Activated T-helper 1 cell treated with anti-CD3 and anti-CD28 coated beads, Interleukin-2, amount 50 U/mL, for 16 hours (primary cell): ENCODE data around the gene GINS3.
"Not testable (repeated sequence)": the region's sequence is repeated elsewhere in the genome, so short reads cannot be mapped to it uniquely, and the experiment has no call there.

ENCODE experiments used
- DNase-seq, 2 donors: peaks; one replicate each; pipeline ENCODE4 v3.0.0-alpha.2; 2020; ENCODE audit warnings: low read depth in 1 of 2, low spot score in 1 of 2

GINS3 gene

GRCh38 chr16:58389724-58390123, 2.5 kb upstream of the GINS3 start:
- DNase-seq: no peak

DNA sequence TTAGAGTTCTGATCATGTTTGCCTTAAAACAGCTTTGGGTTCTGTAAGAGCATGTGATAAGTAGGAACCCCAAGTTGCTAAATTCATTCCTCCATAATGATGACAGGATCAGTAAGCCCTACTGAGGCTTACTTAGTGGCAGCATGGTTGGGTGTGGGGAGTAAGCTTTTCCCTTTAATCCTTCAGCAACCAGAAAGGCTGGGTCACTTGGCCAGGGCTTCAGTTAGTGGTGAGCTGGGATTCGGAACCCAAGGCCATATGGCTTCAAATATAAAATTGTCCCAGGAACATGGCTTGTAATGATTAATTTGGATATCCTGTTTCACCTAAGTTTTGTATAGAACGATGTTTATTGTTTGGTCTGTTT, 850 bp downstream of the GINS3 start:
- no peak for DNase-seq

DNA sequence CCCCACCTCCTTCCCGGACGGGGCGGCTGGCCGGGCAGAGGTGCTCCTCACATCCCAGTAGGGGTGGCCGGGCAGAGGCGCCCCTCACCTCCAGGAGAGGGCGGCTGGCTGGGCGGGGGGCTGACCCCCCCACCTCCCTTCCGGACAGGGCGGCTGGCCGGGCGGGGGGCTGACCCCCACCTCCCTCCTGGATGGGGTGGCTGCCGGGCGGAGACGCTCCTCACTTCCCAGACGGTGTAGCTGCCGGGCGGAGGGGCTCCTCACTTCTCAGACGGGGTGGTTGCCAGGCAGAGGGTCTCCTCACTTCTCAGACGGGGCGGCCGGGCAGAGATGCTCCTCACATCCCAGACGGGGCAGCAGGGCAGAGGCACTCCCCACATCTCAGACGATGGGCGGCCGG, 4.6 kb downstream of the GINS3 start:
- DNase-seq: not testable (repeated sequence)

GRCh38 chr16:58399718-58400633, 7.7 kb downstream of the GINS3 start:
- DNase-seq: no peak

DNA sequence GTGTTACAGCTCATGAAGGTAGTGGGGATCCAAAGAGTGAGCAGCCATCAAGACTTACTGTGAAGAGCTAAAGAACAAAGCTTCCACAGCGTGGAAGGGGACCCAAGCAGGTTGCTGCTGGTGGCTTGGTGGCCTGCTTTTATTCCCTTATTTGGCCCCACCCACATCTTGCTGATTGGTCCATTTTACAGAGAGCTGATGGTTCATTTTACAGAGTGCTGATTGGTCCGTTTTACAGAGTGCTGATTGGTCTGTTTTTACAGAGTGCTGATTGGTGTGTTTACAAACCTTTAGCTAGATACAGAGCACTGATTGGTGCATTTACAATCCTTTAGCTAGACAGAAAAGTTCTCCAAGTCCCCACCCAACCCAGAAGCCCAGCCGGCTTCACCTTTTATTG, 9.0 kb downstream of the GINS3 start:
- not testable (repeated sequence) for DNase-seq

DNA sequence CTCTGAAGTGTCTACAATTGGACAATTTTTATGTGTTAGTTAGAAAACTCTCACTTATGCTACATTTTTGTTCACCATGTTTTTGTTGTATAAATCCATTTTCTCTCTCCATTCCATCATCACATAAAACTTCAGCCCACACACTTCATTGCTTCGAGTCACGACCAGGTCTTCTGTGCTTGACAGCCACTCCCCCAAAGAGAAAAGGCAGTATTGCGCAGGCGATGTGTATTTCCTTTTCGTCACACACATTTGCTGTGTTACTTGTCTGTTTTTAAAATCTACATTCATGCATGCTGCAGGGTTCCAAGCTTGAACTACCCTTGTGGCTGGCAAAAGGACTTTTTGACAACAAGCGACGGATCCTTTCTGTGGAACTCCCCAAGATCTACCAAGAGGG, 10.5 kb downstream of the GINS3 start:
- DNase-seq: no peak

GRCh38 chr16:58409316-58409973, 17.2 kb downstream of the GINS3 start:
- DNase-seq: no peak

DNA sequence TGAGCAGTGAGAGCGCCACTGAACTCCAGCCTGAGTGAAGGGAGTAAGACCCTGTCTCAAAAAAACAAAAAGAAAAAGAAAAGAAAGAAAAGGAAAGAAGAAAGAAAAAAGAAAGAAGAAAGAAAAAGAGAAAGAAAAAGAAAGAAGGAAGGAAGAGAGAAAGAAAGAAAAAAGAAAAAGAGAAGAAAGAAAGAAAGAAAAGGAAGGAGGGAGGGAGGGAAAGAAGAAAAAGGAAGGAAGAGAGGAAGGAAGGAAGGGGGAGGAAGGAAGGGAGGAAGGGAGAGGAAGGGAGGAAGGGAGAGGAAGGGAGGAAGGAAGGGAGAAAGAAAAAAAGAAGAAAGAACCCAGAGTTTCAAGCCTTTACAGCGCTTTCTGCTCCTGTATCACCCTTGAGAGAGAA, 19.1 kb downstream of the GINS3 start:
- no peak for DNase-seq

DNA sequence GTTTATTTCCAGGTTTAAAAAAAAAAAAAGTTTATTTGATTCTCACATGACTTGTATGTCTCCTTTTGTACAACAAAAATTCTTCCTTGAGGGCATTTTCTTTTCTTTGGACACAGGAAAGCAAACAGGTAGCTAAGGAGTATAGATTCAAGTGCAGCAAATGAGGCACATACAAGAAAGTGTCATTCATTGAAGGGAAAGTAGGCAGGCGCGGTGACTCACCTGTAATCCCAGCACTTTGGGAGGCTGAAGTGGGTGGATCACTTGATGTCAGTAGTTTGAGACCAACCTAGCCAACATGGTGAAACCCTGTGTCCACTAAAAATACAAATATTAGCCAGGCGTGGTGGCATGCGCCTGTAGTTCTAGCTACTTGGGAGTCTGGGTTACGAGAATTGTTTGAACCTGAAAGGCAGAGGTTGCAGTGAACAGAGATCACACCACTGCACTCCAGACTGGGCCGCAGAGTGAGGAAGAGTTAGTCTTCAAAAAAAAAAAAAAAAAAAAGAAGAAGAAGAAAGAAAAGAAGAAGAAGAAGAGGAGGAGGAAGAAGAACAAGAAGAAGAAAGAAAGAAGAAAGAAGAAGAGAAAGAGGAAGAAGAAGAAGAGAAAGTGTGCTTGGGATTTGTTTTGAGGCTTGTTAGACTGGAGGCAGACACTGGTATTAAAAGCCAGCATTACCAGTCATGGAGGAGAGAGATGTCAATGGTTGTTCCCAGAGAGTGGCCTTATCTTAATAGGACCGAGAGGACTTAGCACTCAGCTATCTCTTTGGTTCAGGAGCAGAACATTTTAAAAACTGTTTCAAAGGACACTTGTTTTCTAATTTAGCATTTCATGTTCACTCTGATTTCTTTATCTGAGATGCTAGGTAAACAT, 19.7 kb downstream of the GINS3 start:
- DNase-seq: no peak

DNA sequence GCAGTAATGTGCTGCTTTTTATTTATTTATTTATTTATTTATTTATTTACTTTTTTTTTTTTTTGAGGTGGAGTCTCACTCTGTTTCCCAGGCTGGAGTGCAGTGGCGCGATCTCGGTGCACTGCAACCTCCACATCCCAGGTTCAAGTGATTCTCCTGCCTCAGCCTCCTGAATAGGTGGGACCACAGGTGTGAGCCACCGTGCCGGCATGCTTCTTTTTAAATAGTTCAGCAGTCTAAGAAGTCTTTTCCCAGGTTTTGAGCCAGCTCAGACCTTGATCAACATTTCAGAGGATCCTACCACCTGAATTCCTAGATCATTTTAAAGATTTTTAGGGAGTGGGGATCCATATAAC, 20.3 kb downstream of the GINS3 start:
- not testable (repeated sequence) for DNase-seq

DNA sequence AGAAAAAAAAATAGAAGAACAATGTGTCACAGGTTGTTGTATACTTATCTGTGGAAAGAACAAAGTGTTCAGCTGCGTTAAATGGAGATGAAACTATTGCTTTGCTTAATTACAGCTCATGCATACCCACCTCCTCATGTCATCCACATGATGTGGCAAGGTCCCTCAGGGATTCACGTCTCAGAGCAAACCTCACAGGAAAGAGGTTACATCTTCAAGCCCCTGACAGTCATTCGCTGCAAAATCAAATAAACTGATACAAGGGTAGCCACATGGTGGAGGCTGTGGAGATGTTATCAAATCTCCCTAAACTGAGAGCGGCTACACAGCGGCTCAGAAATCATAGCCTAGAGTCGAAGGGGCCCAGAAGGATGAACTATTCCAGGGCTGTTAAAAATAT, 21.1 kb downstream of the GINS3 start:
- no peak for DNase-seq

GRCh38 chr16:58415003-58415402, 22.7 kb downstream of the GINS3 start:
- DNase-seq: no peak

DNA sequence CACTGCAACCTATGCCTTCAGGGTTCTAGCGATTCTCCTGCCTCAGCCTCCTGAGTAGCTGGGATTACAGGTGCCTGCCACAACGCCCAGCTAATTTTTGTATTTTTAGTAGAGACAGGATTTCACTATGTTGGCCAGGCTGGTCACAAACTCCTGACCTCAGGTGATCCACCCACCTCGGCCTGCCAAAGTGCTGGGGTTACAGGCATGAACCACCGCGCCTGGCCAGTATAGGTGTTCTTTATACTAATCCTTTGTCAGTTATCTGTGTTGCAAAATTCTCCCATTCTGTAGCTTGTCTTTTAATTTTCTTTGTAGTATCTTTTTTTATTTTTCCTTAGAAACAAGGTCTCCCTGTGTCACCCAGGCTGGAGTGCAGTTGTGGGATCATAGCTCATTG, 23.7 kb downstream of the GINS3 start:
- DNase-seq: not testable (repeated sequence)

- no peak for DNase-seq
Observed at GRCh38 chr16:58417035-58417434, 24.8 kb downstream of the GINS3 start.

DNA sequence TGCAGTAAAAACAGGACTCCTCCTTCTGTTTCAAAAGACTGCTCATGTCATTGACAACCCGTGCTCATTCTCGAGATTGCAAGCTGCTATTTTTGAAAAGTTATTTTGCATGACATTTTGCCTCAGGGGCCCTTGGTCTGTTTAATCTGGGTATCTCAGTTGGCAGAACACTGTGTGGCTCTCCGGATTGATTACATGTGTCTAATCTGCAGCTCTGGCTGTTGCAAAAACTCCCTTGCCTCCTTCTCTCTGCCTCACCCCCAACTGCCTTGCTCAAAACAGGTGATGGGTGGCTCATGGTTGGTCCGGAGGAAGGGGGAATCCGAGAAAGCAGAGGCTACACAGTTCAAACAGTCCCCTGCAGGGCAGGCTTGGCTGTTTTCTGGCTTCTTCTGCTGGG, 25.3 kb downstream of the GINS3 start:
- no peak for DNase-seq

DNA sequence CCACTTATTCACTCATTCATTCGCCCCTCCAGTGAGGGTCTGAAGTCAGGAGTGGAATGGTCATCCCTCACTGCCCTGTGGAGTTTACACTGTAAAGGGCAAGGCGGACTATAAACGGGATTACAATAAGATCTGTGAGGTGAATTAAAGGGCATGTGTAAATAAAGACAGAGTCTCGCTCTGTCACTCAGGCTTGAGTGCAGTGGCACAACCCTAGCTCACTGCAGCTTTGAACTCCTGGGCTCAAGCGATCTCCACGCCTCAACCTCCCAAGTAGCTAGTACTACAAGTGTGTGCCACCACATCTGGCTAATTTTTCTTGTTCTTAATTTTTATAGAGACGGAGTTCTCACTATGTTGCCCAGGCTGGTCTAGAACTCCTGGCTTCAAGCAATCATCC, 25.8 kb downstream of the GINS3 start:
- DNase-seq: no peak

- DNase-seq: no peak
Observed at GRCh38 chr16:58418601-58419000, 26.3 kb downstream of the GINS3 start.

GRCh38 chr16:58419241-58419990, 27.1 kb downstream of the GINS3 start:
- no peak for DNase-seq

GRCh38 chr16:58421059-58421458, 28.8 kb downstream of the GINS3 start:
- no peak for DNase-seq

- no peak for DNase-seq
Observed at GRCh38 chr16:58421529-58421928, 29.3 kb downstream of the GINS3 start.

DNA sequence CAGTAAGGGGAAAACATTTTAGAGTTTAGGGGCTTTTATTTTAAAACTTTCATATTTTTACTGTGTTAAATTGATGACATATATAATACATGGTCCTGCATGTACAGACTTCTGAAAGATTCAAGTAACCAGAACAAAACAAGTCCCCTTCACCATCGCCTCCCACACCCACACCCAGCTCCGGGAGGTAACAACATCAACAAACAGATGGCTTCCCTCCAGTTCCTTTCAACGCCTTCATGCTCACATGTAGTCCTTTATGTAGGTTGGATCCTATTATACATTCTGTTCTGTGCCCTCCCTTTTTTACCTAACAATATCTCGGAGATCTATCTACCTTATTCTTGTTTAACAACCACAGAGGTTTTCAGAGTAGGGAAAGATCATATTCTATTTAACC, 30.5 kb downstream of the GINS3 start:
- DNase-seq: no peak
